LNCaP clone FGC (cell line): Measurements from ENCODE around the gene C1orf94.
"Not testable (repeated sequence)": the region's sequence is repeated elsewhere in the genome, so short reads cannot be mapped to it uniquely, and the experiment has no call there.

Experiments
- DNase-seq: peaks from one replicate; pipeline ENCODE4 v3.0.0-alpha.2; 2011; ENCODE audit warnings: low read depth
- H3K4me3 ChIP-seq: 2 replicates; pipeline ENCODE4 v1.5.1; 2011; ENCODE audit warnings: mild to moderate bottlenecking, low read depth, low read length, control low read depth
- TF ChIP-seq, protein P1 (sequence below): IDR thresholded peaks from 2 replicates; pipeline ENCODE4 v1.5.1; 2012; ENCODE audit warnings: mild to moderate bottlenecking; ENCODE audit not compliant: control insufficient read depth, insufficient read depth; ENCODE audit errors: extremely low read depth

The C1orf94 gene

DNA sequence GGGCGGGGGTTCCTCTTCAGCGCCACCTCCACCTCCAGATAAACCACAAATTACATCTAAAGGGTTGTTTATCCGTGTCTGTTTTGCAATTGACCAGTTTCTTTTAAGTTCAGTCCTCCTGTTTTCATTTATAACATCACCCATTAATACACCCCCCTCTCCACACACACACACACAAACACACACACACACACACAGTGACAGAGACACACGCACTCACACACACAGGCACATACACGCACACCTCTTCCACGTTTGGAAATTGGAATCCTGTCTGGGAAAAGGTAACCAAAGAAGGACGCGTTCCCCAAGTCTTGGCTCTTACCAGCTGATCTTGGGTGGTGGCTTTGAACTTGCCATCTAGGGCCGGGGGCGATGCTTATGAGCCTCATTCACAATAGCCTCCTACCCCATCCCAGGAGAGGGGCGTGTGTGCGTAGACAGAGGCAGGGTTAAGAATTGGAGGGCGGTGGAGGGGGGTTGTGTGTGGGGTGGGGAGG, 11.2 kb upstream of the C1orf94 start:
- TF ChIP-seq, protein P1, sequence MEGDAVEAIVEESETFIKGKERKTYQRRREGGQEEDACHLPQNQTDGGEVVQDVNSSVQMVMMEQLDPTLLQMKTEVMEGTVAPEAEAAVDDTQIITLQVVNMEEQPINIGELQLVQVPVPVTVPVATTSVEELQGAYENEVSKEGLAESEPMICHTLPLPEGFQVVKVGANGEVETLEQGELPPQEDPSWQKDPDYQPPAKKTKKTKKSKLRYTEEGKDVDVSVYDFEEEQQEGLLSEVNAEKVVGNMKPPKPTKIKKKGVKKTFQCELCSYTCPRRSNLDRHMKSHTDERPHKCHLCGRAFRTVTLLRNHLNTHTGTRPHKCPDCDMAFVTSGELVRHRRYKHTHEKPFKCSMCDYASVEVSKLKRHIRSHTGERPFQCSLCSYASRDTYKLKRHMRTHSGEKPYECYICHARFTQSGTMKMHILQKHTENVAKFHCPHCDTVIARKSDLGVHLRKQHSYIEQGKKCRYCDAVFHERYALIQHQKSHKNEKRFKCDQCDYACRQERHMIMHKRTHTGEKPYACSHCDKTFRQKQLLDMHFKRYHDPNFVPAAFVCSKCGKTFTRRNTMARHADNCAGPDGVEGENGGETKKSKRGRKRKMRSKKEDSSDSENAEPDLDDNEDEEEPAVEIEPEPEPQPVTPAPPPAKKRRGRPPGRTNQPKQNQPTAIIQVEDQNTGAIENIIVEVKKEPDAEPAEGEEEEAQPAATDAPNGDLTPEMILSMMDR = no peak
- H3K4me3 ChIP-seq = no peak overlapping the region
- no peak for DNase-seq

- DNase-seq = no peak
- H3K4me3 ChIP-seq = no peak overlapping the region
- TF ChIP-seq, protein P1 = no peak
These were observed 10.5 kb upstream of the C1orf94 start for GRCh38 chr1:34166191-34166624.

- DNase-seq = no peak
- no peak overlapping the region for H3K4me3 ChIP-seq
- TF ChIP-seq, protein P1 = no peak
These were observed 9.9 kb upstream of the C1orf94 start for GRCh38 chr1:34166625-34167361.

GRCh38 chr1:34167389-34167788, 9.3 kb upstream of the C1orf94 start:
- no peak for DNase-seq
- no peak overlapping the region for H3K4me3 ChIP-seq
- TF ChIP-seq, protein P1 = no peak

GRCh38 chr1:34175744-34176143, 963 bp upstream of the C1orf94 start:
- TF ChIP-seq, protein P1 = no peak
- no peak overlapping the region for H3K4me3 ChIP-seq
- no peak for DNase-seq

GRCh38 chr1:34178072-34178471, 1.4 kb downstream of the C1orf94 start:
- no peak overlapping the region for H3K4me3 ChIP-seq
- no peak for DNase-seq
- TF ChIP-seq, protein P1 = no peak

DNA sequence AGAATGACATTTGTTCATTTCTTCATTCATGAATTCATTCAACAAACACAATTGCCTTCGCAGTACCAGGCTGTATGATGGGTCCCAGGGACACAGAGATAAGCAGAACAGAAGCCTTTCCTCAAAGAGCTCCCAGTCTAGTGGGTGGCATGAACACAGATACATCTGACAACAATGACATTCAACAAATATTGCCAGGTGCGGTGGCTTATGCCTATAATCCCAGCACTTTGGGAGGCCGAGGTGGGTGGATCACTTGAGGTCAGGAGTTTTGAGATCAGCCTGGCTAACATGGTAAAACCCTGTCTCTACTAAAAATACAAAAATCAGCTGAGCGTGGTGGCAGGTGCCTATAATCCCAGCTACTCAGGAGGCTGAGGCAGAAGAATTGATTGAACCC, 6.7 kb downstream of the C1orf94 start:
- not testable (repeated sequence) for H3K4me3 ChIP-seq, DNase-seq
